C4-2B (cell line): ENCODE results near the gene C3orf49.

ENCODE experiments used
- CTCF ChIP-seq: fragments of 450-650 bp; conservative IDR thresholded peaks from 2 replicates; pipeline ENCODE4 v1.5.1; 2017; ENCODE audit warnings: mild to moderate bottlenecking
- ZFX ChIP-seq: fragments of 450-650 bp; IDR thresholded peaks from 2 replicates; pipeline ENCODE4 v1.6.1; 2017

GRCh38 chr3:63779227-63779626 is 39.9 kb upstream of the C3orf49 start:
- TF ChIP-seq CTCF = no peak
- TF ChIP-seq ZFX = no peak
